GM21390 (cell line): ENCODE measurements around the gene GTF2F1.
"Not testable (repeated sequence)": the region's sequence is repeated elsewhere in the genome, so short reads cannot be mapped to it uniquely, and the experiment has no call there.

Experiments used
- ATAC-seq: cut with Tn5 transposase; IDR thresholded peaks from one replicate; pipeline ENCODE4 v1.9.1; 2021; ENCODE audit not compliant: unreplicated experiment

The GTF2F1 gene

DNA sequence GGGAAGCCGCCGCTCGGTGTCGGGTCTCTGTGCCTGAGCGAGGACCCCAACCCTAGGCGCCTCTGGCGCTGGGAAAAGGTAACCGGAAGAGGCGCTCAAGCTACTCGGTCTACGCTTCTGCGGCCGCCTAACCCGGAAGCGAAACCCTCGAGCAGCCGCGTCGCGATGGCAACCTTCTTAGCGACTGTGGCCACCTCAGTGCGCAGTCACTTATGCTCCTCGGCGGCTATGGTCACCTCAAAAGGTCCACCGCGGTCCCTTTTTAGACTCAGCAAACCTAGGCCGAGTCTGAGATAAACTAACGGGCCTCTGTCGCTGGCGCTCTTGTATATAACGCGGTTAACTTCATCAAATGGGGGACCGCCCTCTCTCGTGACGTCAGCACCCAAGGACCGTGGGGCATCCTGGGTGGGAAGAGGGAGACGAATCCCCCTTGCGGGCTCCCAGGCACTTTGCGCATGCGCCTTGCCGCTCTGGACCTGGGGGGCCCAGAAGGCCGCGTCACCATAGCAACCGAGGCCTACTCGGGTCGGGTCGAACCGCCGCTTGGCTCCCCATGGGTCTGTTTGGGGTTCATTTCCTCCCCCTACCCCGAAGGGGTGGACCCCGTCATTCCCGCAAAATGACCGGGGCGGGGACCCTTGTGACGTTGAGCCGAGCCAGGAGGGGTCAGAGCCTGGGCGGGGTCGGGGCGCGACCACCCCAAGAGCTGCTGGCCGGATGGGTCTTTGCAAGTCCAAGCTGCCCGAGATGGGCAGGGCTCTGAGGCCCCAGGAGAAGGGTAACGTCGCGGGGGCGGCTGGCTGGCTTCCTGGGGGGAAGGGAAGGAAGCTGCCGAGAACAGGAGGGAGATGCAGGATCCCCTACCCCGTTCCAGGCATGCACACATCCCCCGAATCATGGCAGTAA, at the start of gene GTF2F1:
GTF2F1 (minus strand) TSS at position 91 of the 909 bp plus-strand sequence. CDS start 169 bp downstream, outside the sequence.
- ATAC-seq: peak; percentile 78

DNA sequence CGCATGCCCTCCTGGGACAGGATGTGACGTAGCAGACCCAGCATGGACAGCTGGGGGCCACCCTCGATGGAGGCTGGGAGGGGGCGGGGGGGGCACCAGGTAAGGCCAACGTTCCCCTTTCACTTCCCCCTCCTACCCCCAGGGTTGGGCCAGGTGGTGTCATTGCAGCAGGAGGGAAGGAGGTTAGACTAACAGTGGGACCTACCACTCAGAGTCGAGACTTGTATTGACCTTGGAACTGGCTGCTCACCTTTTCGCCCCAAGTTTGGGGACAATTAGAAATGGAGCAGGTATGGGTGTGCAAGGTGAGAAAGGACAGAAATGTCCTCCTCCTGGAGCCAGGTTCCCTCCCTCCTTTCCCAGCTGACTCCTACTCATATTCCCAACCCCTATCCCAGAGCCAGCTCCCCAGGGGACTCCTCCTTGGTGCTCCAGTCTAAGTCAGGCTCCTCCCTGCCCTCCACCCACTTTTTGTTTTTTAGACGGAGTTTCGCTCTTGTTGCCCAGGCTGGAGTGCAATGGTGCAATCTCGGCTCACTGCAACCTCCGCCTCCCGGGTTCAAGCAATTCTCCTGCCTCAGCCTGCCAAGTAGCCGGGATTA, 49.2 kb upstream of the GTF2F1 start:
- ATAC-seq: no peak

DNA sequence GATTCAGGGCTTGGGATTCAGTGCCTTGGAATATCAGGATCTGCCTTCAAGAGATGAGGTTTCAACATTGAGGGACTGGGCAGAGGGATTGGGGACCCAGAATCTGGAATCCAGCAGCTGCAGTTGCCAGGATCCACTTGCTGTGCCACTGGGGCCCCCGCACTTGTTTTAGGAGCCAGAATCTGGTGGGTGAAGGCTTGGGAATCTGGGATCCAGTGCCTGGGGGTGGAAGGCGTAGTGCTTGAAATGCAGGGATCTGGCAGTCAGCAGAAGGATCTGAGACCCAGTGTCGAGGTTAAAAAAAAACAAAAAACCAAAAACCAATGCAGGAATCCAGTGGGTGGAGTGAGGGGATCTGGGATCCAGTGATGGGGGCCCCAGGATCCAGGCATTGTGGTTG, 47.9 kb upstream of the GTF2F1 start:
- ATAC-seq: no peak

DNA sequence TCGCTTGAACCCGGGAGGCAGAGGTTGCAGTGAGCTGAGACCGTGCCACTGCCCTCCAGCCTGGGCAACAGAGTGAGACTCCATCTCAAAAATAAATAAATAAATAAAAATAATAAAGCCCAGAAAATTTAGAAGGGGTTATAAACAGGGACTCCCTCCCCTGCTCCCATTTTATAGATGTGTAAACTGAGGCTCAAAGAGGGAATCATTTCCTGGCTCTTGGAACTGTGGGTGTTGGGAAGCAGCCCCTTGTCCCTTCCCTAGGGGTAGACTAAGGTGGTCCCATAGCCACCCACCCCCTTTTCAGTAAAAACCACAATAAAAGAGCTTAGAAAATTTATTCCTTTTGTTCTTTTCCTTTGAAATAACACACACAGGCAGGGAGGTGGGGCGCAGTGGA, 46.8 kb upstream of the GTF2F1 start:
- no peak for ATAC-seq

GRCh38 chr19:6433663-6434062, 40.7 kb upstream of the GTF2F1 start, which contains the start of gene SLC25A41:
Gene SLC25A41 (minus strand): TSS chr19:6433763. CDS start chr19:6433693, 70 bp downstream.
- no peak for ATAC-seq

GRCh38 chr19:6433165-6433564, 40.2 kb upstream of the GTF2F1 start:
- no peak for ATAC-seq

- ATAC-seq: no peak
These were observed 38.9 kb upstream of the GTF2F1 start for GRCh38 chr19:6431891-6432290.

GRCh38 chr19:6429419-6430221, 36.7 kb upstream of the GTF2F1 start:
- ATAC-seq: no peak

DNA sequence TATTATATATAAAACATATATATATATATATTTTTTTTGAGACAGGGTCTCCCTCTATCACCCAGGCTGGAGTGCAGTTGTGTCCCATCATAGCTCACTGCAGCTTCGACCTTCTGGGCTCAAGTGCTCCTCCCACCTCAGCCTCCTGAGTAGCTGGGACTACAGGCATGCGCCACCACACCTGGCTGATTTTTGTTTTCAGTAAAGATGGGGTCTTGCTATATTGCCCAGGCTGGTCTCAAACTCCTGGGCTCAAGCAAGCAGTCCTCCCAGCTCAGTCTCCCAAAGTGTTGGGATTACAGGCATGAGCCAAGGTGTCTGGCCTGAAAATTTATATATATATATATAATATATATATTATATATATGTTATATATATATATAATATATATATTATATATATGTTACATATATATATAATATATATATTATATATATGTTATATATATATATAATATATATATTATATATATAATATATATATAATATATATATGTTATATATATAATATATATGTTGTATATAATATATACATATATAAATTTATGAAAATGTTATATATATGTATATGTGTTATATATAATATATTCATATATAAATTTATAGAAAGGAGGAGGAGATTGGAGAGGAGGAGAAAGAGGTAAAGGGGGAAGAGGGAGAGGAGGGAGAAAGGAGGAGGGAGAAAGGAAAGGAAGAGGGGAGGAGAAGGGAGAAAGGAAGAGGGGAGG, 35.9 kb upstream of the GTF2F1 start:
- ATAC-seq: not testable (repeated sequence)

DNA sequence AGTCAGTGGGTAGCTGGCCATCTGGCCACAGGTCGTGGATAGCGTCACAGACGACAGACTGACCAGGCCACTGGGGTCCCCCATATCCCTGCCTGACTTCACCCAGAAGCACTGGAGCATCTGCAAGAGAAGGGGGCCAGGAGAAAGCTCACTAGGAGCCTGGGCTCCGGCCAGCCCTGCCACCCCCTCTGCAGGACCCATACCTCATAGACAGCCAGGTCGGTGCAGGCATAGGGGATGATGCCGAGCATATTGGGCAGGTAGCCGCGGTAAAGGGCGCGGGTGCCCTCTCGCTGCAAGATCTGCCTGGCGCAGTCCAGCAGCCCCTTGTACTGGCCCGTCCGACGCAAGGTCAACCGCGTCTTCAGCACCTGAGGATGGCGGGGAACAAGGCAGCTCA, 34.2 kb upstream of the GTF2F1 start:
- no peak for ATAC-seq

GRCh38 chr19:6425732-6426620, 33.0 kb upstream of the GTF2F1 start:
- ATAC-seq: no peak

DNA sequence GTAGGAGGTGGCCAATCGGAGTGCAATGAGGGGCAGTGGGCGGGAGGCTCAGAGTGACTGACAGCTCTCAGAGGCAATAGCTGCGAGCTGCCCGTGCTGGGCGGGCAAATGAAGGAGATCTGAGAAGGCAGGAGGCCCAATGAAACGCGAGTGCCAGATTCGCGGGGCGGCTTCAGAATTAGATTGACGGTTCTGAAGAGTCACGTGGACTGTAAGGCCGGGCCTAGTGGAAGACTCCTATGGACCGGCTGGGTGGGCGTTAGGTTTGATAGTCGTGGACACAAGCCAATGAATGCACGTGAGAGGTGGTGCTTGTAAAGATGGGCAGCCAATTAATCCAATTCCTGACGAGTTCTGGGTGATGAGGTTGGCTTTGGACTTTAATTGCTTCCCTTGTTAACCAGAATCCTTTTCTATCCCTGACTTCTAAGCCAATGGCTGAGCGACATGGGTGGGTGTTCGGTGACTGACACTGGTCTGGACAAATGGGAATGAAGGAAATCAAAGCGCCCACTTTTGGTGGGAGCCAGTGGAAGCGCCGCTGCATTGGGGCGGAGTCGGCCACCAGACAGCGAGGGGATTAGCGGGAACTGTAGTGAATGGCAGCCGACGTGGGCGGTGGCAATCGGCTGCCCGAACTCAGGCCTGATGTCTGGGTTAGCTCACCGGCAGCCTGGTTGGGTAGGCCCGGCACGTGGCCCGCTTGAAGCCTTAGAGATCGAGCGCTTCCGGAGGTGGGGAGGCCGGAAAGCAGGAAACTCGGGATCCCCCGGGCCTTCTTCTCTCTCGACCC, 32.2 kb upstream of the GTF2F1 start:
- ATAC-seq: peak; percentile 82

DNA sequence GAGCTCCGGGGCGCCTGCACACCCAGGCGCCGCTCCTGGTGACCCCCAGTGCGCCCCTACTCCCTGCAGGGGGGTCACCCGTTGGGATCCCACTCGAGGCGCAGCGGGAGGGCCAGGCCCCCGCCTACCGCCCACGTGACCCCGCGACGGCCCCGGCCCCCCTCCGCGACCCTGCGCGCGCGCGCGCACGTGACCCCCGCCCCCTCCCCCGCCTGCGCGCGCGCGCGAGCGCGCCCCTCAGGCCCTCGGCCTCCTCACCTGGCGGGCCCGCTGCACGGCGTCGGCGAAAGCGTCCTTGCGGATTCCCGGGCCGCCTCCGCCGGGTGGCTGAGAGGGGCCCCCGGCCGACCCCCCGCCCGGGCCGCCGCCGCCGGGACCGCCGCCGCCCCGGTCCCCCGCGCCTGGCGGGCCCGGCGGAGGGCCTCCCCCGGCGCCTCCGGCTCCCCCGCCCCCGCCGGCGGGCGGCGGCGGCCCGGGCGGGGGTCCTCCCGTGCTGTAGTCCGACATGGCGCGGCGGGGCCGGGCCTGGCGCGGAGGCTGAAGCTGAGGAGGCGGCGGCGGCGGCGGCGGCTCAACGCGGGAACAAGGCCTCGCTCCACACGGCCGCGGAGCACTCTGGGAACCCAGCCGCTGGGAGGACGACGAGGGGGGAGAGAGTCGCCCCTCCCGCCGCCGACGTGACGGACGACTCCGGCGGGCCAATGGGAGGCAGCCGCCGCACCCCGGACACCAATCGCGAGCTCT, 31.4 kb upstream of the GTF2F1 start, which contains the start of gene KHSRP:
KHSRP (minus strand) TSS at position 617 of the 744 bp plus-strand sequence; CDS start at position 507, 110 bp downstream.
- ATAC-seq: no peak

DNA sequence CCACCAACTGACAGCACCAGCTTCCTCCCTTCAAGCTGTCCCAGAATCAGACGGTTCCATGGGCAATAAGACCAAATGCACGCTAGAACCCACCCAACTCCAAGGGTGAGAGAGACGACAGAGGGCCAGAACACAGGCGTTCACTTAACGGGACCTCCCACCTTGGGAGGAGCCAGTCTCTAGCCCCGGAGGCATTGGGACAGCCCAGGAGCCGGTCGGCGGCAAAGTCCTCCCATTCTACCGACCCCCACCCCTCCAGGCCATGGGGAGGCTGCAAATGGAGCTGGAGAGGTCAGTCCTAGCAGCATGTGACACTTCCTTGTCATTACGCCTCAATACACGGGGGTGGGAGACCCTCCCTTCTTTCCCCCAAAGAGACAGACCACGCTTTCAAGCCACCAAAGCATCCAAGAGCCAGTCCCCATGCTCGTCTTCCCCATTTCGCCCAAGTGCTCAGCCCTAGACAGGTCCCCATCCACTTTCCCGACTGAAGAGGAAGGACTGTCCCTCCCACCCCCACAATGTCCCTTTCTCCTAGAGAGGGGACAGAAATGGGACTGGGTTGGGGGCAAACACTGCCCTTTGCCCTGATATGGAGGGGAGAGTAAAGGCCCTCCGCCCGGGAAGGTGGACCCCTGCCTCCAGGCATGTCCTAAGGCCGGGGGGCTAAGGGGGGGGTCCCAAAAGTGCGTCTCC, 30.7 kb upstream of the GTF2F1 start:
- ATAC-seq: no peak

- ATAC-seq: no peak
These were observed 28.4 kb upstream of the GTF2F1 start for GRCh38 chr19:6421075-6422014.

DNA sequence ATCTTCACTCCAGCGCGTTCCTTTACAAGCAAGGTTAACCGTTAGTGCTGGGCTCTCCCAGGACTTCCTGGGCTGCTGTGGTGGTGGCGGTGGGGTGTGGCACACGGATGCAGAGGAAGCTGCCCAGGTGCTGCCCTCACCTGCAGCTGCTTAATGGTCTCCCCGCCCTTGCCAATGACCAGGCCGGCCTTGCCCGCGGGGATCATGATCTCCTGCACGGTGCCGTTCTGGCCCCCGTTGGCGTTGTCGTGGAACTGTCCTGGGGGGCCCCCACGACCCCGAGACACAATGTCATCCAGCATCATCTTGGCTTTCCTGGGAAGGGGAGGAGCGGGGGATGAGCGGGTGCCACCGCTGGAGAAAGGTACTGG, 25.6 kb upstream of the GTF2F1 start:
- no peak for ATAC-seq
